ENCODE measurements around the gene ADGRG6.

- TF ChIP-seq YY1 (IDR thresholded peaks at IDR 0.05; ENCODE audit: insufficient read depth, insufficient read length) (no peak), ZNF274 (IDR thresholded peaks at IDR 0.05; ENCODE audit: low read depth, low read length) (no peak), SUZ12 (IDR thresholded peaks at IDR 0.05; ENCODE audit: extremely low read depth, insufficient read depth, insufficient read length) (no peak)
These were observed 16.3 kb upstream of the ADGRG6 start for GRCh38 chr6:142285235-142286087.

All from NT2/D1 (cell line).